AG08395 (cell line): ENCODE data around the gene RAB4A.
"Not testable (repeated sequence)": the region's sequence is repeated elsewhere in the genome, so short reads cannot be mapped to it uniquely, and the experiment has no call there.

Experiments
- DNase-seq: peaks from one replicate; pipeline ENCODE4 v3.0.0; 2012; ENCODE audit warnings: mixed read lengths, low spot score

RAB4A gene

DNA sequence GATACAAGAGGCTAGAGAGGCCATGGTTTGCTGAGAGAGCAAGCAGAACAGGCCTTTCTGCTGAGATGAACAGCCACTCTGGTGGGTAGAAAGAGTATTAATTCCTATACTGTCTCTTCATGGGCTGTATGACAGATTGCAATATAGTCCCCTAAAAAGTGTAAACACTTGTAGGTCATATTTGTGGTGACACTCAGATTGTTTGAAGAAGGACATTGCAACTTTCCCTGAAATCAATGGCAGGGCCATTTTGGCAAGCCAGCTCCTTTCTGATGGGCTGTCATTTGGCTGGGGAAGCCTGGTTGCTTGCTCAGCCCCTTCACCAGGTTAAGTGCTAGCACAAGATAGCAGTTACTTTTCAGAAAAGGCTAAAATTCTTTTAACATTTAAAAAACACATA, 27.5 kb downstream of the RAB4A start:
- no peak for DNase-seq

DNA sequence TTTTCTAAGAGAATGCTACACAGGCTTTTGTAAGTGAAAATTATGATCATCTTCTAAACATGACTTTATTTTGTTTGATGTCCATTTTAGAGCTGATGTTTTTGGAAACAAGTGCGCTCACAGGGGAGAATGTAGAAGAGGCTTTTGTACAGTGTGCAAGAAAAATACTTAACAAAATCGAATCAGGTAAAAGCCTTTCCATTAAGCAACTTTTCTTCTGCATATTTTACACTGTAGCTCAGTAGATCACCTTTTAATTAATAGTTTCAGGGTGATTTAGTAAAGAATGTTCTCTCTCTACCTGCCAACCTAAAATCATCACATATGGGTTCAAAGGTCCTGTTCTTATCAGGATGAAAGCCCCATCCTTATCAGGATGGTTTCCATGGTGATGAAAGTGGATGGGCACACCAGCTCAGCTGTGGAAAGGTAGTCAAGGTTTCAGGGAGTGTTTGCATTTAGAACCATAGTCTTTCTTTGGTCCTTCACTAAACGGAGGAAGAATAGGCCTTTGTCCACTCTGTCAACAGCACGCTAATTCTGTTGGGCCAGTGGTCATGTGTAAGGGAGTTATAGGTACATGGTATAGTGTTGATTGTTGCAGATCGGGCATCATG, 28.1 kb downstream of the RAB4A start:
- DNase-seq, result no peak

DNA sequence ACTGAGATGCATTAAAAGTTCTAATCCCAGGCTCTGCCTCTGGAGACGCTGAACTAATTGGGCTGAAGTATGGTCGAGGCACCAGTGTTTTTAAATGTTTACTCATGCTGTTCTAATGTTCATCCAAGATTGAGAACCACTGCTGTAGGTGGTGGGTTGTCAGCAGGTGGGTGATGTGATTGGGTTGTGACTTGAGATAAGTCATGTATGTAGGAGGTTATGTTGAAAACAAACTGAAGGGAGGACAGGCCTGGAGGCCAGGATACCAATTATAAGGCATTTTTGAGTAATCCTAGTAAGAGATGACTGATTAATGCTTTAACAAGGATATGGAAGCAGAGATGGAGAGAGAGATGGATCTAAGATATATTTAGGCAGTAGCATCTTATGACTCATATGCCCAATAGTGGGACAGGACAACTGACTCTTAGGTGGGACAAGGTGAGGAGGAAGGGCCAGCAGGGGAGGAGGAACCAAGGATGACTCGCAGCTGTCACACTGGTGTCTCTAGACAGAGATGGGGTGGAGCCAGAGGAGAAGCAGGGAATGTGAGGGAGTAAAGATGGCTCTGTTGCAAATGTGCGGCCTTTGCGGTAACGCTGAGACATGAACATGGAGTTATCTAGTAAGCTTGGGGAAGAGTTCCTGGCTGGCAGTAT, 29.3 kb downstream of the RAB4A start:
- no peak for DNase-seq

DNA sequence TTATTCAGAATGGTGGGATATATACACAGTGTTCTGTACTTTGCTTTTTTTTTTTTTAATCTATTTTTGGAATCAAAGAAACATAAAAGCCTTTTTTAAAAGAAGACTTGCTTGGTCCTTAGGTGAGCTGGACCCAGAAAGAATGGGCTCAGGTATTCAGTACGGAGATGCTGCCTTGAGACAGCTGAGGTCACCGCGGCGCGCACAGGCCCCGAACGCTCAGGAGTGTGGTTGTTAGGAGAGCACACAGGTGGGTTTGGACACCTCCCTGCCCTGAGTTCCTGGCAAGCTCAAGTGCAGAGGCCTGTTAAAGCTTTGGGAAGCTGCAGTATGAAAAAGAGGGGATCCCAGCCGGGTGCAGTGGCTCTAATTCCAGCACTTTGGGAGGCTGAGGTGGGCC, 31.8 kb downstream of the RAB4A start:
- no peak for DNase-seq

DNA sequence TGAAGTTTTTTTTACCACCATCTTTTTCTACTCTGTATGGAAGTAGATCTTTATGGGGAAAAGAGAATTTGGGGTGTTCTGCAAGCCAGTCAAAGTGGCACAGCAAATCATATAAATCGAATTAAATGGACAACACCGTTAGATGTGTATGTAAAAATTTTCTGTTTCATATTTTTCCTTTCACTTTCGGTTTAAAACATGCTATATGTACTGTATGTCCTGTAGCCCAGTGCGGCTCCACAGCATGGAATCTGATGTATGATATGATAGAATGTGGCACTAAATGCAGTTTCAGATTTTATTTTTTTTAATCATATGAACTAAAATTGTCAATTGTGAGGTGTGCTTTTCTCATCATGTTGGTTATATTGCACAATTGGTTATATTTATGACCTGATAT, 32.9 kb downstream of the RAB4A start:
- no peak for DNase-seq

DNA sequence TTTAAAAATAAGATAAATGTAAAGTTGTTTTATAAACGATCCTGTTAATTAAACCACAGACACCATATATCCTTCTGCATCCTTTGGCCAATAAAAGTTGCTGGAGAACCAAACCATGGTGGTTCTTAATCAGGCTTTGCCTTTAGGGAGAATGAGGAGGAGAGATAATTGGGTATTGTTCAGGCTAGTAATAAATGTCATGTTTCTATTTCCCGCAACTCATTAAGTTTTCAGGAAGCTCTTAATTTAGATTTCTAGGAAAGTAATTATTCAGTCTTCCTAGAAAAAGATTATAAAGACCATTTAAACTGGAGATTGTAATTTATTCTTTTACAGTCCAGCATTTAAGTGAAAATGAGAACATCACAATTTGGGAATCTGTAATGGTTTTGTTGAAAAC, 34.5 kb downstream of the RAB4A start:
- DNase-seq, result no peak

DNA sequence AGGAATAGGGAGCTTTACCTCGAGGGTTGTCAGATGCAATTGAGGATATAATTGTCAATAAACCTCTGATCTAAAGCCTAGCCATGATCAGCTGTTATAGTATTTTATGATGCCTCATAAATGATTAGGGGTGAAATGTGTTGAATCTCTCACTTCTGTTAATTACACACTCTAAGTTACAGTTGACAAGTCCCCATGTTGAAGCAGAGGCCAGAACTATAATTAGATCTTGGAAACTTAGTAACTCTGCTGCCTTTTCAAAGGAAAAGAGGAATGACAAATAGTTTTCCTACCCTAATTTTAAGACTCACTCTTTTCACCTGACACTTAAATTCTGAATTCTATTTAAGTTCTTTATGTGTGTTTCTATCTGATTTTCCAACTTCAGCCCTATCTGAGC, 38.2 kb downstream of the RAB4A start:
- DNase-seq, result no peak

DNA sequence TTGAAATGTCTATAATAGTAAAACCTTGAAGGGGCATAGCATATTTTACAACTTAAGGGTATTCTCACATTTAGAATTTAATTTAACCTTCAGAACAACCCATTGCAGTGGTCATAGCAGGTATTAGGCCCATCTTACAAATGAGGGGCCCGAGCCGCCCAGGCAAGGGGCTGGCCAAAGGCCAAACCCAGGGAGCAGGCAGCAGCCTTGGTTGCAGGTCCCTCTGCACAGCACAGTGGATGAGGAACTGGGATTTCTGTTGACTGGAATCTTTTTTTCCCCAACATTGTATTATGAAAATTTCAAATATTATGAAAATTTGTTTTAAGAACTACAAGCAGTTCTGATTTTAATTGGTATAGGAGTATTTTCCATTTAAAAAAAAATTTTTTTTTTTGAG, 38.8 kb downstream of the RAB4A start:
- DNase-seq, result no peak

DNA sequence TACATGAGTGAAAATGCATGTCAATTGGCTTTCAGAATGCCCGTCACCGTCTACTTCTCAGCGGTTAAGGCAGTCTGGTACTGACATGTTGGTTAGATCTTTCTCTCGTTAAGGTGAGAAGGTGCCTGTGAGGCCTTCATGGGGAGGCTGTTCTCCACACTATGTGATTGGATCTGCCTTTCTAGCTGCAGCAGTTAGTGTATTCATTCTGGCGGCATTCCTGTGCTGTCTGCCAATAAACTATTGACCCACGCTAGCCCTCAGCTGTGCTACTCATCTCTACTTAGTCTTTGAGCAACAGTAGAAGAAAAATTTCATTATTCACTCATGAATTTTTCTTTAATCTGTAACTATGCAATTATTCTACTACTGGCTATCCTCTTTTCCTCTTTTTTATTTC, 39.9 kb downstream of the RAB4A start:
- no peak for DNase-seq

DNA sequence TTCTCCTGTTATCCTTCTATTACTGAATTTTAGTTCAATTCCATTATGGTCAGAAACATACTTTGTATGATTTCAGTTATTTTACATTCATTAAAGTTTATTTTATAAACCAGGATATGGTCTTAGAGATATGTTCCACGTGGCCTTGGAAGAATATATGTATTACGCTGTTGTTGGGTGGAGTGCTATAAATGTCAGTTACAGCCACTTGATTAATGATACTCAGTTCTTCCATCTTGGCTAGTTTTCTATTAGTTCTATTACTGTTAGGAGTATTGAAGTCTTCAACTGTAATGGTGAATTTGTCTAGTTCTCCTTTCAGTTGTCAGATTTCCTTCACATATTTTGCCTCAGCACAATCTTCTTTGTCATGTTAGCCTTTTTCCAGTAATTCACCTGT, 45.3 kb downstream of the RAB4A start:
- no peak for DNase-seq

DNA sequence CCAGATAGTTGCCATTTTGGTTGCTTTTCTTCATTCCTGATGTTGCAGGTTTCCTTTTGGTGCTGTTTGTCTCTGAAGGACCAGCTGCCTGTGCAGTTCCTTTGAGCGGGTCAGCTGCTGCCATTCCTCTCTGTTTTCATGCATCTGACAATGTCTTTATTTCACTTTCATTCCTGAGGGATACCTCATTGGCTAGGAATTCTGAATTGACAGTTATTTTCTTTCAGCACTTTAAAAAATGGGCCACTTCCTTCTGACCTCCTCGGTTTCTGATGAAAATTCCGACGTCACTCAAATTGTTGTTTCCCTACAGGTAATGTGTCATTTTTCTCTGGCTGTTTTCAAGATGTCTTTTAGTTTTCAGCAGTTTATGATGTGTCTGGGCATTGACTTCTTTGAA, 47.1 kb downstream of the RAB4A start:
- DNase-seq, result peak; percentile 8

DNA sequence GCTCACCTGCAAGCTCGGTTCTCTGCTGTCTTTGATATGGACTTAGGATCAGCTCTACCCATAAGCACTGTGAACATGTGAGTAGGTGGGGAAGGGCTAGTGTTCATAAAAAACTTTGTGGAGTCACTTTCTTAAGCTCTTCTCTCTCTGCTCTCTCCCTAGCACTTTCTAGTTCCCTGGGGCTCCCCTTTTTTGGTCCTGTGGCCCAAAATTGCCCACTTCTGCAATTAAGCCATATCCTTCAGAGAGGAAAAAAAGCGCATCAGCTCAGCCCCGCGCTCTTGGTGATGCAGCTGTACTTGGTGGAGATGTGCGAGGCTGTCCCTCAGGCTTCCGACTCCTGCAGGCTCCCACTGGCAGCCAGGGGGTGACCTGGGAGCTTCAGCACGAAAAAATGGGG, 48.6 kb downstream of the RAB4A start:
- DNase-seq, result no peak

DNA sequence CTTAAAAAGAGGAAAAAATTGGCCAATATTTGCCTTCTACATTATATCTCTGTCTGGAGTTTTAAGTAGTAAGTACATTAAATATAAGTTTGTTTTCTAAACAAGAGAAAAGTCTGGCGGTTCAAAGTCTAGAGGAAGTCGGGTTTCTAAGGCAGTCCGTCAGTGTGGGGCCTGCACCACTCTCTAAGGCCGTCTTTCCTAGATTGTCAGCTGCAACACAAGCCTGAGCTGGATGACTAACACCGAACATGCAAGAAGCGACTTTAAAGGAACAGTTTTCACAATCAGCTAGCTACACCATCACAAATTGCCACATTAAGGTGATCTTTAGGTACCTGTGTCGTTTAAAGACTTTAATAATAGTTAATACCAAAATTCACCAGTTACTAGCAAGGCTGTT, 52.3 kb downstream of the RAB4A start:
- no peak for DNase-seq

DNA sequence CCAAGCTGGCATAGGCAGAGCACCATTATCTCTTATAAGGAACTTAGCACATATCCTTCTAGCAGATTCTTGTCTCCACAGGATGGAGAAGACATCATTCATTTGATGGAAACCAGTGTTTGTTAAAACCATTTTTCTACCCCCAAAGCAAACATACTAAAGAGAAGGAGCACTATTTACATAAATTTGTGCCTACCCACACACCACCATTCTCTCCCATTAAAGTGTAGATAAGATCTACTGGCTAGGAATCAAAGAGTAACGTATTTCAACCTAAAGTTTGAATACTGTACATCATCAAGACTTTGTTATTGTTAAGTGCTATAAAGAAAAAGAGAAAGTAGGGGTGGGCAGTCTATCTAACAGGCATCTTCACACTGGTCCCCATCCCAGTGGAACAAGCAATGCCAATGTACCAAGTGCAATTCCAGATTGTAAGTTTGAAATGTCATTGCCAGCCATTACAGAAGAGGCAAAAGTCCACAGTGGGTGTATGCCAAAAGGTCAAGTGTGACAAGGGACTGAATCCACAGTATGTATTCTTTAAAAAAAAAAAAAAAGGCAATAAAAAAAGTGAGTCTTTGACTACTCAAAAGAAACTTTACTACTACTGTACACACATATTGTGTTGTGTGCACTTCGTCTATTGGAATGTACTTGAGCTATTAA, 53.1 kb downstream of the RAB4A start:
- DNase-seq, result no peak

DNA sequence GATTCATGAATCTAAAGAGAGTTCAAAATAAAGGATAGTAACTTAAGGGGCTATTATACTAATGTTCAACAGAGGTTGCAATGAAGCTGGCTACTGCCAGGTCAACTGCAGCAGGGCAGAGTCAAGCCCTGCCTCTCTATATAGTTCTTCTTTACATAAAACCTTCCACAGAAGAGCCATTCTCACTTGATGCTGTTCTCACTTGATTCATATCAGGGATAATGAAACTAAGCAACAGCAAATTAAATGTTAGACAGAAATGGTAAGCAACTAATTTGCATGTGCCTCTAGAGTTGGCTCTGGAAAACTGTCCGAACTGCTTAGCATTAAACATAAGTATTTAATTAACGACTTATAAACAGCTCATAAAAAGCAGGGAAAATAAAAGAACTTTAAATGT, 54.5 kb downstream of the RAB4A start:
- no peak for DNase-seq

DNA sequence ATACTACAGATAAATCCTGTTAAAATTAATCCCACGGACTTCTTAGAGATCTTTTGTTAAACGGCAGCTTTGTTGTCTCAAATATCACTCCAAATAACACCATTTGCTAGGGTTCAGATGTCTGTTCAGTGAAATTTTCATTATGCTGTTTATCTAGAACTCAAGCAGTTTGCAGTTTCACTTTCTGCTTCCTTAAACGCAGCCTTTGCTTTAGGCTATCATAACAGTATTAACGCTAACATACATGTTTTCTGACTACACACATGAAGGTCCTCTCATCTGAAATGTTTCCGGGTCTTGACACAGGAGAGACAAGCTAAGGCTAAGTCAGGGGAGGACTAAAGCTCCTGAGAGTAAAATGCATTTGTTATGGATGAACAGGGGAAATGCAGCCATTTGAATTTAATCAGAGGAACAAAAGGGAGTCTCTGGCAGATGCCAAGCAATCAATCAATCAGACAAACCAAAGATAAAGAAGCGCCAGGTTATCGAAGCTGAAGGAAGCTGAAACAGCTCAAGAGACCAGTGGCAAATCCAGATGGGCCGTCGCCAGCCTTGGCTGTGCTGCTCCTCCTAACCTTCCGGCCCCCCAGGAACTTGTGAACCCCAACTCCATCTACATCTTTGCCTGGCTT, 55.1 kb downstream of the RAB4A start:
- no peak for DNase-seq

DNA sequence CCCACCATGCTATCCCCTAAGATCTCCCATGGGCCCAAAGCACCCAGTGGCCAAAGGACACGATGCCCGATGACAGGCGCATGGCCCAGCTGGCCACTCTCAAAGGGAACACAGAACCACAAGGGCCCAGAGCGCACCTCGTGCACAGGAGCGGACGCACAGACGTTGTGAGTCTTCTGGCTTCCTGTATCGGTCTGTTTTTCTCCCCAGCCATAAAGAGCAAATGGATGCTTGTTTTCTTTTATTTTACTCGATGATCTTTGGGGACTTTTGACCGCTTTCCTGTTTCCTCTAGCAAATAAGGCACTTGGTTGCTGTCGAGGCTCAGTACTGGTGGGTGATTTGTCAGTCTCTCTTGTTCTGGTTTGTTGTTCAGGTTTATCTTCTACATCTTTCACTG, 55.7 kb downstream of the RAB4A start:
- DNase-seq, result no peak

DNA sequence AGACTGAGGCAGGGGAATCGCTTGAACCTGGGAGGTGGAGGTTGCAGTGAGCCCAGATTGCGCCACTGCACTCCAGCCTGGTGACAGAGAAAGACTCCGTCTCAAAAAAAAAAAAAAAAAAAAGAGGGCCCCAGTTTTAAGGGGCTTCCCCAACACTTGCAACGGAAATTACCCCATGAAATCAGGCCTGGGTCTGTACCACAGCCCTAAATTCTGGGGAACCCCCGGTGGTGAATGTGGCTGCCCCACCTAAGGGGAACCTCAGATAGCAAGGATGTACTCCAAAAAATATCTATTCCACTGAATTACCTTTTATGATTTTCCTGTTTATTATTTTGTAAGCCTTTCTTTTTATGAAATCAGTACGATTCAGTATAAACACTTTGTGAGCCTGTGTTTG, 56.9 kb downstream of the RAB4A start:
- DNase-seq, result not testable (repeated sequence)

DNA sequence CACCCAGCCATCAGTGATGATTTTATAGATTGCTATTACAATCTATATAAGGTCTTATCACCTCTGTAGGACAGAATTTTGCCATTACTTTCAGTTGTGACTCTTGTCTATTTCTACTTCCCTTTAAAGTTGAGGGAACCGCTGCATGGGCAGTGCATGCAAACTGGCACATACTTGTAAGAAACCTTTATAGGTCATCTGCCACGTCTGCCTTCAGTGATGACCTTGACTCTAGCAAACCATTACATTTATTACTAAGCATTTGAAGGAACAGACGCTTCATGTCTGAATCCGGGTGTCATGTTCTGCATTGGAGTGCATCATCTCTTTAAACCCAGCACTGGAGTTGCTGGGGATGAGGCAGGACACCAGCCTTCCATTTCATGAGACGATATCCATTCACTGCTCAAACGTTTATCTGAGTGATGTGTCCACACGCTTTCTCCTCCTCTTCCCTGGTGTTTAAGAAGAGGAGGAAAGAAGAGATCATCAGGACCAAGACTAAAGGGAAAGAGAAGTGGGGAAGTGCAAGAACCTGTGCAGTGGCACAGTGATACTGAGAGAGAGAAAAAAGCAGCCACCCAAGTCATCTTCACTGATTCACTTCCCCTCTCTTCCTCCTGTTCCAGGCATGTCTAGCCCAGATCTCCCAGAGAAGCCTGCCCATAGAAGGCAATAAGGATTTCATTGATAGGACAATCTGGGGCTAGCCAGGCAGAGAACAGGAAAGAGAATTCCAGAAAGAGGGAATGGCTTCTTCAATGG, 57.9 kb downstream of the RAB4A start:
- no peak for DNase-seq

DNA sequence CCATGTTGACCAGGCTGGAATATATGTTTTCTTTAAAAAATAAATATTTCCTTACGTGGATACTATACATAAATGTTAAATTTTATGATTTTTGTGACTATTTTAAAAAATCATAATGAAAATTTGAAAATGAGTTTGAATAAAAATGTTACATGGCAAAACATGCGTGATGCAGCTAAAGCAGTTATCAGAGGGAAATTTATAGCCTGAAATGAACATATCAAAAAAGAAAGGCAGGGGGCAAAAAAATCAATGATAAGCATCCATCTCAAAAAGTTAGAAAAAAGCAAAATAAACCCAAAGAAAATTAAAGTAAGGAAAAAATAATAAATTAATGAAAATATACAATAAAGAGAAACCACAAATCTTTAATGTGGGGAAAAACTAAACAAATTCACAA, 63.4 kb downstream of the RAB4A start:
- DNase-seq, result no peak

DNA sequence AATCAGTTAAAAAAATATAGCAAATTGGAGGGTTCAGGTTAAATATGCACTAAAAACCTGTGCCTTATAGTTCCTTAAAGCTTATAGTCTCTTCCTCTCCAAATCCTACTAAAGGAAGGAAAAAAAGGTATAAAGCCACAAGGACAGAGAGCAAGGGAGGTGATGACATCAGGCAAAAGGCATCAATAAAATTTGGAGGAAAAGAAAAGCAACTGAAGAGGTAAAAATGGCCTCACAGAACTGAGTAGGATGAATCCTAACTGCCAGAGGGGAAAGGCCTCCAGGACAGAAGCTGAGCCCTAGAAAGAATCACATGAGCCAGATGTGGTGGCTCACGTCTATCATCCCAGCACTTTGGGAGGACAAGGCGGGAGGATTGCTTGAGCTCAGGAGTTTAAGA, 63.8 kb downstream of the RAB4A start:
- no peak for DNase-seq

DNA sequence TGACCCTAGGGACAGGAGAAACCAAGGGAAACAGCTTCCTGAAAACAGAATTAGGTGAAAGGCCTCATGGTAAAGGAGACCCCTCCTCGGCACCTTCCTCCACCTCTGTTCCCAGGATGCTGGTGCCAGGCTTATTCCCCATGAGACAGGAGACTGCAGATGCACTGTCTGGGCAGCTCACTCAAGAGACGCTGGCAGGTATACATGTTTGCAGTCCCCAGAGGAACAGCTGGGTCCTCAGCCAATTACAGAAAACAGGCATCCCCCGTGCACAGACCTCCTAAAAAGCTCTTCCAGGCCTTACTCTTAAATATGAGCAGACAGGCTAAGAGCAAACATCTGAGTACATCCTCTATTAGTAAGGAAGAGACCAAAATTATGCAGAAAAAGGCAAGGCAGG, 65.4 kb downstream of the RAB4A start:
- no peak for DNase-seq

DNA sequence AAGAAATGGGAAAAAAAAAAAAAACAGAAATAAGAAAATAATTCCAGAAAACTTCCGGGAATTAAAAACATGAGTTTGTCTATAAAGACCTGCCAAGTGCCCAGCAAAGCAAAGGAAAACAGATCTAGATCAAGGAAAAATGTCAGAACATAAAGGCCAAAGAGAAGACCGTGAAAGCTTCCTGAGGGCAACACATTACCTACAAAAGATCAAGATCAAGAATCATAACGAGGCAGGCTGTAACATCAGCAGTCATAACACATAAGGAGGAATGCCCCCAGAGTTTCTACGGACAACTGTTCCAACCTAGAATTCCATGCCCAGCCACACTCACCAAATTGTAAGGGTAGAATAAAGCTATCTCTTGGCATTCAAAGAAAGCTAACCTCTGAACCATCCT, 68.2 kb downstream of the RAB4A start:
- no peak for DNase-seq
